ENCODE data around the gene LRP5.
A peak's percentile ranks its signal among the peaks of the same experiment; 100 is the strongest.
"Not testable (repeated sequence)": the region's sequence is repeated elsewhere in the genome, so short reads cannot be mapped to it uniquely, and the experiment has no call there.

The LRP5 gene

DNA sequence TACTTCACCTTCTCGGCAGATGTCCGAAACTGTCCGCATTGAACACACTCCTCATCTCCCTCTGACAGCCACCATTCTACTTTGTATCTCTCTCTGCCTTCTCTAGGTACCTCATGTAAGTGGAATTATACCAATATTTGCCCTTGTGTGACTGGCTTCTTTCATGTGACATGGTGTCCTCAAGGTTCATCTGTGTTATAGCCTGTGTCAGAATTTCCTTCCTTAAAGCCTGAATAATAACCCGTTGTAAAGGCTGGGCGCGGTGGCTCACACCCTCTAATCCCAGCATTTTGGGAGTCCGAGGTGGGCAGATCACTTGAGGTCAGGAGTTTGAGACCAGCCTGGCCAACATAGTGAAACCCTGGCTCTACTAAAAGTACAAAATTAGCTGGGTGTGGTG lies 107.8 kb downstream of the LRP5 start:
- no peak for DNase-seq (ENCODE audit: low read depth, low spot score)

DNA sequence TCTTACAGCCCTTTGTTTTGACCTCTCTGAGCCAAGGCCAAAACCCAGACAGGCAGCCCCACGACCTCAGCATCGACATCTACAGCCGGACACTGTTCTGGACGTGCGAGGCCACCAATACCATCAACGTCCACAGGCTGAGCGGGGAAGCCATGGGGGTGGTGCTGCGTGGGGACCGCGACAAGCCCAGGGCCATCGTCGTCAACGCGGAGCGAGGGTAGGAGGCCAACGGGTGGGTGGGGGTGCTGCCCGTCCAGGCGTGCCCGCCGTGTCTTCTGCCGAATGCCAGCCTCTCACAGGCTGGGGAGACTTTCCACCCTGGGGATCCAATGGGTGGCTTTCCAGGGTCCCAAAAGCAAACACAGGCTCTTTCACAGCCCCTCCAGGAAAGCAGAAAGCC lies 111.1 kb downstream of the LRP5 start:
- DNase-seq (ENCODE audit: low read depth, low spot score): no peak

DNA sequence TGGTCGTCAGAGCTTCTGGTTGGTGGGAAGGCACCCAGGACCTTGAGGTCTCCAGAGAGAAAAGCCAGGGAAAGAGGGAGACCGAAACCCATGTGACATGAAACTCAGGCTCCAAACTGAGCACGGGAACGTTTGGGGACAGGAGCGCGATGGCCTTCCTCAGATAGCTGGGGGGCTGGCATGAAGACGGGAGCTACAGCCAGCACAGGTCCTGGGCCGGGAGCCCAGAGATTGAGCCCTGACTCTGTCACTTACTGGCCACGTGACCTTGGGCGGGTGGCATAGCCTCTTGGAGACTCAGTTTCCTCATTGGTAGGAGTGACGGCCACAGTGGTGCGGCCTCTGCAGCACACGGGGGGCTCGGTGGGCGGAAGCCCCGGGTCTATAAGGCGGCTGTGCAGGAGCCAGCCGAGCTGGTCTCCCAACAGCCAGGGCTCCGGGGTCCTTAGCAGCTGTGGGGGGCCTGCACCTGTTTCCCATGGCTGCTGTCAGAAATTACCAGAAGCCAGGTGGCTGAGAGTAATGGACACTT lies 111.8 kb downstream of the LRP5 start:
- no peak for DNase-seq (ENCODE audit: low read depth, low spot score)

DNA sequence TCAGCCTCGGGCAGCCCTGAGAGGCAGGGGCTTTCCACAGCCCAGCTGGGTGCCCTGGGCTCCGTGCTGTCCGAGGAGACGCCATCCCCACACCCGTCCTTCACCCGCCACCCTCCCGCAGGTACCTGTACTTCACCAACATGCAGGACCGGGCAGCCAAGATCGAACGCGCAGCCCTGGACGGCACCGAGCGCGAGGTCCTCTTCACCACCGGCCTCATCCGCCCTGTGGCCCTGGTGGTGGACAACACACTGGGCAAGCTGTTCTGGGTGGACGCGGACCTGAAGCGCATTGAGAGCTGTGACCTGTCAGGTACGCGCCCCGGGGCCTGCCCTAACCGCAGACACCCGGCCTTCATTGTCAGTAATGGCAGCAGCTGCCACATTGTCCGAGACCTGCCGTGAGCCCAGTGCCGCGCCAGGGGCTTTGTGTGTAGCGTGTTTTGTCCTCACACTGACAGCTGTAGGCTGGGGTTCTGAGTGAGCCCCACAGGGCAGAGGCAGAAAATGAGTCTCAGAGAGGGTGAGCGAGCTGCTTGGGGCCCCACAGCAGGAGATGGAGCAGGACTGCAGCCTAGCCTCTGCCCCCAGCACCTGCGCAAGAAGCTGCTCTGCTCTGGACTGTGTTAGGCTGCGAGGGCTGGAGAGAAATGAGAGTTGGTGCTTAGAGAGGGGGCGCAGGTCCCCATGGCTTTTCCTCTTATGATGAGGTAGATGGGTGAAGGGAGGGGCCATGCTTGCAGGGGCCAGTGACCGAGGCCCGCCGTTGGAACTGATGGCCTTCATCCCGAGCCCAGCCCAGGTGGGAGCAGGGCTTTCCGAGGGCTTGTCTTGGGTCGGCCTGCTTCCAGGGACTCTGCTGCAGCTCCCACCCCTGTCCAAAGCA lies 112.8 kb downstream of the LRP5 start:
- no peak for DNase-seq (ENCODE audit: low read depth, low spot score)

DNA sequence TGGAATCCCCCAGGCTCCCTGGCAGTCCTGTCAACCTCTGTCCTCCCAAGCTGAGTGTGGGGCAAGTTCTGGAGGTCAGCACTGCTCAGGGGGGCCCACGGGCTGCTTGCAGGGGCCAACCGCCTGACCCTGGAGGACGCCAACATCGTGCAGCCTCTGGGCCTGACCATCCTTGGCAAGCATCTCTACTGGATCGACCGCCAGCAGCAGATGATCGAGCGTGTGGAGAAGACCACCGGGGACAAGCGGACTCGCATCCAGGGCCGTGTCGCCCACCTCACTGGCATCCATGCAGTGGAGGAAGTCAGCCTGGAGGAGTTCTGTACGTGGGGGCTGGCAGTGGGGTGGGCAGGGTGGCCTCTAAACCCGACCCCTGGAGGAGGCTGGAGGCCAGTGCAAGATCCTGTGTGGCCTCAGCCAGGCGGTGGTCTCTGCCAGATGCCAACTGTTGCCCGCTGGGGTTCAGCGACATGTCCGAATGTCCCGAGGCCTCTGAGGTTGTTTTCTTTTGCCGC lies 113.5 kb downstream of the LRP5 start:
- no peak for DNase-seq (ENCODE audit: low read depth, low spot score)

- DNase-seq (ENCODE audit: low read depth, low spot score): no peak
Observed at GRCh38 chr11:68429661-68430060, 117.3 kb downstream of the LRP5 start.

GRCh38 chr11:68430384-68430783 lies 118.0 kb downstream of the LRP5 start:
- DNase-seq (ENCODE audit: low read depth, low spot score): no peak

DNA sequence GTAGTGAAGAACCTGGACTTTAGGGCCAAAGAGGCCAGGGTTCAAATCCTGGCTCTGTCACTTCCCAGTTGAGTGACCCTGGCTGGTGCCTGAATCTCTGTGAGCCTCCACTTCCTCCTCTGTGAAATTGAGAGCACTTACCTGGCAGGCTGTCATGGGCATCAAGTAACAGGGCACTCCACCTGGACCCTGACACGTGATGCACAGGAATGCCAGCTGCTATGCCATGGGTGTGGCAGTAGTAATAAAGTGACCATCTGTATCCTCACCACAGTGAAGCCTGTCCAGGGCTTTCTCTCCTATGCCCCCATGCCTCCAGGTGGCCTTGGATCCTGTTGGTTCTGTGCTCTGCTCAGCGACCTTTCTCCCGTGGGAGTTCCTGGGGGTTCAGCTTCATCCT lies 118.4 kb downstream of the LRP5 start:
- DNase-seq (ENCODE audit: low read depth, low spot score): no peak

DNA sequence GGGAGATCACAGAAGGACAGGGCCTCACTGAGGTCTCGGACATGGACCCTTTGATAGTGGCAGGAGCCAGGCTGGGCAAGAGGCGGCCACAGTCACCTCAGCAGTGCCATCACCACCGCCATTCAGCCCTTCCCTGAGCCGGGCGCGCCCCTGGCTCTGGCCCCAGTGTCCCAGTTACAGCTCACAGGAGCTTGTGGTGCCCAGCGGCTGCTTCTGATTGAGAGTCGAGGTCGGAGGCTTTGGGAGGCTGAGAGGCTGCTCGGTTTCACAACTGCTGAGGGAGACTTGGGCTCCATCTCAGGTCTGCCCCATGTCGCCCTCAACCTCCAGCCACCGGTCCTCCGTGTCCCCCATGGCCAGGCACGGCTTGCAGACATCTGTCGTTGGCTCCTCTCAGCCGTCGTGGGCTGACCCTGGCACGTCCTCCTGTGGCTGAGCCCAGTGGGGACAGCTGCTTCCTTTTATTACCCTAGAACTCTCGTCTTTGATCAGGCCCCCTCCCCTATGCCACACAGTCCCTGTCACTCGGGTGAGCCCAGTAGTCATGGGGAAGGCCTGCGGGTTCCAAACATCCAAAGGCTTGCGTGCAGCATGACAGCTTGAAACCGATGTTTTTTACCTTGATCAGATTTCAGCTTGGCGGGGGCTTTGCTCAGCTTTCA lies 119.7 kb downstream of the LRP5 start:
- no peak for DNase-seq (ENCODE audit: low read depth, low spot score)

GRCh38 chr11:68432874-68433273 lies 120.5 kb downstream of the LRP5 start:
- no peak for DNase-seq (ENCODE audit: low read depth, low spot score)

DNA sequence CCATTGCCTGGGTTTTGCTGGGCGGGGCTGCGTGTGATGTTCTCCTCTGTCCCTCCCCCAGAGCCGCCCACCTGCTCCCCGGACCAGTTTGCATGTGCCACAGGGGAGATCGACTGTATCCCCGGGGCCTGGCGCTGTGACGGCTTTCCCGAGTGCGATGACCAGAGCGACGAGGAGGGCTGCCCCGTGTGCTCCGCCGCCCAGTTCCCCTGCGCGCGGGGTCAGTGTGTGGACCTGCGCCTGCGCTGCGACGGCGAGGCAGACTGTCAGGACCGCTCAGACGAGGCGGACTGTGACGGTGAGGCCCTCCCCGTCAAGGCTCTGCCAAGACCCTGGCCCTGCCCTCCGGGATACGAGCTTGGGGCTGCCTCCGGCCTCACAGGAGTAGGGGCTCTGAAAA lies 121.2 kb downstream of the LRP5 start:
- no peak for DNase-seq (ENCODE audit: low read depth, low spot score)

DNA sequence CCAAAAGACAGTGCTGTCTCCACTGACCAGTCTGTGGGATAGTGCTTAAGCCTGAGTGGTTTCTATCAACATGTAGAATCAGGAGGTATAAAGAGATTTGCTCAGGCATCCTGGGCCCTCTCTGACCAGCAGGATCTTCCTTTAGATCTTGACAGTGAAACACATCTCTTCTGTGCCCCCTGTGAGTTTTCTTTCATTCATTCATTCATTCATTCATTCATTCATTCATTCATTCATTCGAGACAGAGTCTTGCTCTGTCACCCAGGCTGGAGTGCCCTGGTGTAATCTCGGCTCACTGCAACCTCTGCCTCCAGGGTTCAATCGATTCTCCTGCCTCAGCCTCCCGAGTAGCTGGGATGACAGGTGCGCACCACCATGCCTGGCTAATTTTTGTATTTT lies 121.8 kb downstream of the LRP5 start:
- DNase-seq (ENCODE audit: low read depth, low spot score): not testable (repeated sequence)

DNA sequence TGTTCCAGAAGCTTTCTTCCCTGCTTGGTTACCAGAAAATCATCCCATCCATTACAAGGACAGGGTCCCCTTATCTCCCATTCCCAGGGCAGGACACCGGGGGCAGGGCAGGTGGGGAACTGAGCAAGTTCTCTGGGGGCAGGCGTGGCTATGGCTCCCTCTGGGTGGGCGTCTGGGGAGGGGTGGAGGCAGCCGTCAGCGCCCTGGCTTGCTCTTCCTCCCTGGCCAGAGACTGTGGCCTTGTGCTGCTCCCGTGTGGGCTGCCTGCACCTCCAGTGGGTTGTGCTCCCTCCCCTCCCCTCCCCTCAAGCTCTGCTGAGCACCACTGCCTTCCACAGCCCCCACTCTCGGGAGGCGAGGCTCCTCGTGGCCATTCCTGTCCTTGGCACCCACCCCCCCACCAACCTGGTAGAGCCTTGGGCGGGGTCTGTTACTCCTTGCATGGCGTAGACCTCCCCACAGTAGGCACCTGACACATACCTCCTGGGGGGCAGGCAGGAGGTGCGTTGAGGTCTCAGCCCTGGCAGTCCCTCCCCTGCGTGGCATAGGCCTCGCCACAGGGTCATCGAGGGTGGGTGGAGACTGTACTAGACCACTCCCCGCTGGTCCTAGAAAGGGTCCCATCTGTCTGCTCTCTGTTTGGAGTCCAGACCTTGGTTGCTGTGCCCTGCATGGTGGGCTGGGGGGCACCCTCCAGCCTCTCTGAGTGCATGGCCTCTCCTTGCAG lies 123.9 kb downstream of the LRP5 start:
- DNase-seq (ENCODE audit: low read depth, low spot score): no peak

GRCh38 chr11:68436985-68437926 lies 124.9 kb downstream of the LRP5 start:
- no peak for DNase-seq (ENCODE audit: low read depth, low spot score)

- no peak for DNase-seq (ENCODE audit: low read depth, low spot score)
Observed at GRCh38 chr11:68437927-68438657, 125.7 kb downstream of the LRP5 start.

DNA sequence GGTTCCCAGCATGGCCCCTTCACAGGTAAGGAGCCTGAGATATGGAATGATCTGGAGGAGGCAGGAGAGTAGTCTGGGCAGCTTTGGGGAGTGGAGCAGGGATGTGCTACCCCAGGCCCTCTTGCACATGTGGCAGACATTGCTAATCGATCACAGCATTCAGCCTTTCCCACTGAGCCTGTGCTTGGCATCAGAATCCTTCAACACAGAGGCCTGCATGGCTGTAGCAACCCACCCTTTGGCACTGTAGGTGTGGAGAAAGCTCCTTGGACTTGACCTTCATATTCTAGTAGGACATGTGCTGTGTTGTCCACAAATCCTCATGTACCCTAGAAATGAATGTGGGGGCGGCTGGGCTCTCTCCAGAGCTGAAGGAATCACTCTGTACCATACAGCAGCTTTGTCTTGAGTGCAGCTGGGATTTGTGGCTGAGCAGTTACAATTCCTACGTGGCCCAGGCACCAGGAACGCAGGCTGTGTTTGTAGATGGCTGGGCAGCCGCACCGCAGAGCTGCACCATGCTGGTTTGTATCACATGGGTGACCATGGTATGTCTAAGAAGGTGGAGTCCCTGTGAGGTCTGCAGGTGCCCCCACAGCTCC lies 126.4 kb downstream of the LRP5 start:
- no peak for DNase-seq (ENCODE audit: low read depth, low spot score)

DNA sequence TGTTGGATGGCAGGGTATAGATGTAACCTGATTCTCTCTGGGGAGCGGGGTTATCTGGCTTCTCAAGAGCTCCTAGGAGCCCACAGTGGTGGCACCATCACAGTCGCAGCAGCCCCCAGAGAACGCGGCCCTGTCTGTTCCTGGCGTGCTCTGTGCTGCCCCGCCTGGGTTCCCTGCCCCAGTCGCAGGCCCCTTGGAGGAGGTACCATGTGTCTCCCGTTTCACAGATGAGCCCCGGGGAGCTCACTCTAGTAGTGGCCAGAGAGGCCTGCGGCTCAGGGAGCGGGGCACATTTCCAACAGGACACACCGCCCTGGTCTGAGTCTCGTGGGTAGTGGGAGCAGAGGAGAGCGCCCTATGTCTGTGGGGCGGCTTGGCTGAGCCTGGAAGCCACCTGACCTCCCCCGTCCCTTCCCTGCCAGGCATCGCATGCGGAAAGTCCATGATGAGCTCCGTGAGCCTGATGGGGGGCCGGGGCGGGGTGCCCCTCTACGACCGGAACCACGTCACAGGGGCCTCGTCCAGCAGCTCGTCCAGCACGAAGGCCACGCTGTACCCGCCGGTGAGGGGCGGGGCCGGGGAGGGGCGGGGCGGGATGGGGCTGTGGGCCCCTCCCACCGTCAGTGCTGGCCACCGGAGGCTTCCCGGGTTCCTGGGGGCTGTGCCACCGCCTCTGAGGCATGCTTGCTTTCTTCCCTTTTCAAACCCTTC lies 127.1 kb downstream of the LRP5 start:
- no peak for DNase-seq (ENCODE audit: low read depth, low spot score)

- peak; percentile 72 for DNase-seq (ENCODE audit: low read depth, low spot score)
Observed at GRCh38 chr11:68440224-68440623, 127.8 kb downstream of the LRP5 start.

All from brain pericyte (primary cell).